OCI-LY1 (cell line): ENCODE data around the gene TRPM5.
"Not testable (repeated sequence)": the region's sequence is repeated elsewhere in the genome, so short reads cannot be mapped to it uniquely, and the experiment has no call there.

Source experiments
- H2AFZ ChIP-seq: fragments of 200-600 bp; sonication (generic), shearing (Covaris generic); 2 replicates; pipeline ENCODE4 v1.6.0; 2014; ENCODE audit warnings: antibody characterized with exemption, mild to moderate bottlenecking, low read length
- H3F3A ChIP-seq: fragments of 200-600 bp; sonication (generic), shearing (Covaris generic); 2 replicates; pipeline ENCODE4 v1.6.0; 2014; ENCODE audit warnings: mild to moderate bottlenecking, antibody characterized with exemption, low read length, moderate library complexity; ENCODE audit not compliant: insufficient read depth
- H3K27ac ChIP-seq: fragments of 200-600 bp; sonication (generic); 2 replicates; pipeline ENCODE4 v1.5.1; 2014; ENCODE audit warnings: low read length, mixed run types, mild to moderate bottlenecking, low read depth; ENCODE audit not compliant: poor library complexity, severe bottlenecking
- H3K27me3 ChIP-seq: fragments of 200-600 bp; sonication (generic); 2 replicates; pipeline ENCODE4 v1.6.0; 2014; ENCODE audit warnings: antibody characterized with exemption, mild to moderate bottlenecking, low read length, moderate library complexity; ENCODE audit not compliant: insufficient read depth
- H3K36me3 ChIP-seq: fragments of 200-600 bp; sonication (generic); 2 replicates; pipeline ENCODE4 v1.6.1; 2014; ENCODE audit warnings: mild to moderate bottlenecking, antibody characterized with exemption, low read length, moderate library complexity, mixed read lengths; ENCODE audit not compliant: insufficient read depth
- H3K4me1 ChIP-seq: fragments of 200-600 bp; sonication (generic); 2 replicates; pipeline ENCODE4 v1.5.1; 2014; ENCODE audit warnings: mild to moderate bottlenecking, low read length, moderate library complexity; ENCODE audit not compliant: insufficient read depth, severe bottlenecking
- H3K4me2 ChIP-seq: fragments of 200-600 bp; sonication (generic), shearing (Covaris generic); 2 replicates; pipeline ENCODE4 v1.6.1; 2014; ENCODE audit warnings: low read length
- H3K4me3 ChIP-seq: fragments of 200-600 bp; sonication (generic); 2 replicates; pipeline ENCODE4 v1.5.1; 2014; ENCODE audit warnings: low read length, low read depth, mild to moderate bottlenecking, mixed read lengths; ENCODE audit not compliant: poor library complexity, severe bottlenecking
- H3K79me2 ChIP-seq: fragments of 200-600 bp; shearing (Covaris generic); 2 replicates; pipeline ENCODE4 v1.6.1; 2016; ENCODE audit warnings: mixed run types, low read length, mixed read lengths; ENCODE audit not compliant: insufficient read depth
- H3K9ac ChIP-seq: fragments of 200-600 bp; sonication (generic), shearing (Covaris generic); 2 replicates; pipeline ENCODE4 v1.6.1; 2014; ENCODE audit warnings: mild to moderate bottlenecking, low read length, mixed read lengths
- H3K9me2 ChIP-seq: fragments of 200-600 bp; sonication (generic), shearing (Covaris generic); 2 replicates; pipeline ENCODE4 v1.6.1; 2014; ENCODE audit warnings: low read depth, mild to moderate bottlenecking, low read length, mixed read lengths
- H3K9me3 ChIP-seq: fragments of 200-600 bp; shearing (Covaris generic); 2 replicates; pipeline ENCODE4 v1.6.1; 2014; ENCODE audit warnings: low read length, mixed read lengths
- H4K20me1 ChIP-seq: fragments of 200-600 bp; sonication (generic), shearing (Covaris generic); 2 replicates; pipeline ENCODE4 v1.6.0; 2016; ENCODE audit warnings: mild to moderate bottlenecking, low read length; ENCODE audit not compliant: insufficient read depth
- EZH2 ChIP-seq: fragments of 200-600 bp; sonication (generic), shearing (Covaris generic); IDR thresholded peaks from 2 replicates; pipeline ENCODE4 v1.8.0; 2017; ENCODE audit warnings: borderline replicate concordance, mixed run types, mild to moderate bottlenecking, antibody characterized with exemption, low read length, moderate library complexity, mixed read lengths
- TF ChIP-seq, protein P1 (sequence below): fragments of 200-600 bp; sonication (generic), shearing (Covaris generic); IDR thresholded peaks from 2 replicates; pipeline ENCODE4 v1.5.1; 2017; ENCODE audit warnings: mild to moderate bottlenecking, antibody characterized with exemption, low read length, moderate library complexity, mixed read lengths

TRPM5 gene

GRCh38 chr11:2482204-2482603, 37.9 kb upstream of the TRPM5 start:
- no peak for TF ChIP-seq EZH2
- TF ChIP-seq, protein P1, sequence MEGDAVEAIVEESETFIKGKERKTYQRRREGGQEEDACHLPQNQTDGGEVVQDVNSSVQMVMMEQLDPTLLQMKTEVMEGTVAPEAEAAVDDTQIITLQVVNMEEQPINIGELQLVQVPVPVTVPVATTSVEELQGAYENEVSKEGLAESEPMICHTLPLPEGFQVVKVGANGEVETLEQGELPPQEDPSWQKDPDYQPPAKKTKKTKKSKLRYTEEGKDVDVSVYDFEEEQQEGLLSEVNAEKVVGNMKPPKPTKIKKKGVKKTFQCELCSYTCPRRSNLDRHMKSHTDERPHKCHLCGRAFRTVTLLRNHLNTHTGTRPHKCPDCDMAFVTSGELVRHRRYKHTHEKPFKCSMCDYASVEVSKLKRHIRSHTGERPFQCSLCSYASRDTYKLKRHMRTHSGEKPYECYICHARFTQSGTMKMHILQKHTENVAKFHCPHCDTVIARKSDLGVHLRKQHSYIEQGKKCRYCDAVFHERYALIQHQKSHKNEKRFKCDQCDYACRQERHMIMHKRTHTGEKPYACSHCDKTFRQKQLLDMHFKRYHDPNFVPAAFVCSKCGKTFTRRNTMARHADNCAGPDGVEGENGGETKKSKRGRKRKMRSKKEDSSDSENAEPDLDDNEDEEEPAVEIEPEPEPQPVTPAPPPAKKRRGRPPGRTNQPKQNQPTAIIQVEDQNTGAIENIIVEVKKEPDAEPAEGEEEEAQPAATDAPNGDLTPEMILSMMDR, result no peak
- no peaks in the 10 kb centered on the region for H3F3A ChIP-seq
- H3K4me3 ChIP-seq, result no peak overlapping the region
- no peaks in the 10 kb centered on the region; the same call in 1 of the 2 replicates for H3K27me3 ChIP-seq
- no peak overlapping the region for H3K4me2 ChIP-seq
- H2AFZ ChIP-seq, result no peak overlapping the region
- no peaks in the 10 kb centered on the region for H3K79me2 ChIP-seq
- no peaks in the 10 kb centered on the region for H4K20me1 ChIP-seq
- H3K4me1 ChIP-seq, result no peaks in the 10 kb centered on the region
- H3K36me3 ChIP-seq, result no peaks in the 10 kb centered on the region; the same call in 1 of the 2 replicates
- H3K9me3 ChIP-seq, result no peaks in the 10 kb centered on the region
- no peak overlapping the region for H3K27ac ChIP-seq
- no peak overlapping the region for H3K9ac ChIP-seq
- no peaks in the 10 kb centered on the region for H3K9me2 ChIP-seq

DNA sequence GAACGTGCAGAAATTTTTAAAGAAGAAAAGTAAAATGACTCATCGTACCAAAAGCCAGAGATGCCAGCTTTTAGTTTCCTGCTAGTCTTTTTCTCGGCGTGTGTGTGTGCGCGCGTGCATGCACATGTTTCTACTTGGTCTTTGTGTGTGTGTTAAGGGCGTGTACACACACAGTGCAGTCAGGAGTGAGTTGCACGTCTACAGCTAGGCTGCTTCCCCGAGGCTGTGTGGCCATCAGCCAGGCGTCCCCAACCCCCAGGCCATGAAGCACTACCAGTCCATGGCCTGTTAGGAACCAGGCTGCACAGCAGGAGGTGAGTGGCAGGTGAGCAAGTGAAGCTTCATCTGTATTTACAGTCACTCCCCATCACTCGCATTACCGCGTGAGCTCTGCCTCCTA, 36.9 kb upstream of the TRPM5 start:
- no peaks in the 10 kb centered on the region for H4K20me1 ChIP-seq
- H3K4me3 ChIP-seq, result no peak overlapping the region
- H3K9me3 ChIP-seq, result no peaks in the 10 kb centered on the region
- H3F3A ChIP-seq, result no peaks in the 10 kb centered on the region
- TF ChIP-seq EZH2, result no peak
- TF ChIP-seq, protein P1, result no peak
- H3K27me3 ChIP-seq, result no peaks in the 10 kb centered on the region; the same call in 1 of the 2 replicates
- H2AFZ ChIP-seq, result no peak overlapping the region
- H3K36me3 ChIP-seq, result no peaks in the 10 kb centered on the region; the same call in 1 of the 2 replicates
- H3K9ac ChIP-seq, result no peak overlapping the region
- no peaks in the 10 kb centered on the region for H3K79me2 ChIP-seq
- no peak overlapping the region for H3K4me2 ChIP-seq
- H3K9me2 ChIP-seq, result no peaks in the 10 kb centered on the region
- H3K27ac ChIP-seq, result no peak overlapping the region
- no peaks in the 10 kb centered on the region for H3K4me1 ChIP-seq

GRCh38 chr11:2480874-2481220, 36.5 kb upstream of the TRPM5 start:
- Histone ChIP-seq H3K4me3 (no peak overlapping the region), H2AFZ (no peak overlapping the region), H3K9me3 (no peaks in the 10 kb centered on the region), H3F3A (no peaks in the 10 kb centered on the region), H3K36me3 (no peaks in the 10 kb centered on the region; the same call in 1 of the 2 replicates), H4K20me1 (no peaks in the 10 kb centered on the region), H3K27me3 (no peaks in the 10 kb centered on the region; the same call in 1 of the 2 replicates), H3K4me2 (no peak overlapping the region), H3K79me2 (no peaks in the 10 kb centered on the region), H3K9ac (no peak overlapping the region), H3K27ac (no peak overlapping the region), H3K9me2 (no peaks in the 10 kb centered on the region), H3K4me1 (no peaks in the 10 kb centered on the region)
- TF ChIP-seq, protein P1, result no peak
- no peak for TF ChIP-seq EZH2

GRCh38 chr11:2480067-2480873, 36.0 kb upstream of the TRPM5 start:
- not testable (repeated sequence) for H3K4me2 ChIP-seq, H4K20me1 ChIP-seq, H3K36me3 ChIP-seq, H3F3A ChIP-seq, H3K4me1 ChIP-seq, H3K27ac ChIP-seq, H3K79me2 ChIP-seq, H3K9me3 ChIP-seq, H3K27me3 ChIP-seq, H2AFZ ChIP-seq, H3K9ac ChIP-seq, H3K4me3 ChIP-seq, H3K9me2 ChIP-seq
